ENCODE results near the gene CNOT11.
A peak's percentile ranks its signal among the peaks of the same experiment; 100 is the strongest.

Gene CNOT11

DNA sequence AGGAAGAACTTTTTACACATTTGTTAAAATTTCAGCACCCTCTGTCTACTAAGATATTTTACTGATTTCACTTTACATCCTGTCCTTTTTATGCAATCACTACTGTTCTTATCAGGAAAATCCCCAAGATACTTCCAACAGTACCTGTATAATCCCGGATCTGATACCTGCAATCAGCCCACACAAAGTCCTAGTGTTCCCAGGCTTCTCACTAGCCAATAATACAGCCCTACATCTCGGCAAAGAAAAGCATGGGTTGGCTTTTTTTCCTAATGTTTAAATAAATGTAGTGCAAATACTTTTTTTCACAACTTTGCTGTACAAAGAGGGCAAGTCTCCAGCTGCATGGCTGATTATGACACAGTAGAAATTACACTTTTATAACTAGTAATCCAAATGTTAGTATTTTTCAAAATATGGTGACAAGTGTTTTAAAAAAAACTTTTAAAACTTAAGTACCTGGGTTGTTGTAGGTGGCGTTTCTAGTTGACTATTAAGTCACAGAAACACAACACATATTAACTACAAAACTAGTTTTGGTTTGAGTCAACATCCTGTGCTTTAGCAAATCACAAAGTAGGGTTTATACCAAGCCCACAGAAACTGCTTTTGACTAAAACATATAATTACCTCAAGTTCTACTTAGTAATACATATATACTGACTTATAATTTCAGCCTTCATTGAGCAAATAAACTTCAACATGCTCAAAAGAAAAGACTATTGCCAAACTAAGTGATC lies 19.5 kb downstream of the CNOT11 start:
- no peak for TF ChIP-seq CTCF (IDR thresholded peaks at IDR 0.05; ENCODE audit: low read depth, low read length, missing control alignments)
- no peak overlapping the region for H3K4me3 ChIP-seq (replicated peaks; ENCODE audit: low read depth, low read length)
- DNase-seq (ENCODE audit: extremely low read depth, low read depth): no peak

GRCh38 chr2:101273056-101273455 lies 20.4 kb downstream of the CNOT11 start:
- H3K4me3 ChIP-seq (replicated peaks; ENCODE audit: low read depth, low read length): no peak overlapping the region

DNA sequence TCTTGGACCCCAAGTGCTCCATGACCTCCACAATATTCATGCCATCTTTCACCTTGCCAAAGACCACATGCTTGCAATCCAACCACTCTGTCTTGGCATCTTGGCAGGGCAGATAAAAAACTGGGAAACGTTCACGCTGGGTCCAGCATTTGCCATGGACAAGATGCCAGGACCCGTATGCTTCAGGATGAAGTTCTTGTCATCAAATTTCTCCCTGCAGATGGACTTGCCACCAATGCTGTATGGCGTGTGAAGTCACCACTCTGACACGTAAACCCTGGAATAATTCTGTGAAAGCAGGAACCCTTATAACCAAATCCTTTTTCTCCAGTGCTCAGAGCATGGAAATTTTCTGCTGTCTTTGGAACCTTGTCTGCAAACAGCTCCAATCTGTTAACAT lies 21.5 kb downstream of the CNOT11 start:
- H3K4me3 ChIP-seq (replicated peaks; ENCODE audit: low read depth, low read length): no peak overlapping the region
- no peak for DNase-seq (ENCODE audit: extremely low read depth, low read depth)
- TF ChIP-seq CTCF (IDR thresholded peaks at IDR 0.05; ENCODE audit: low read depth, low read length, missing control alignments): no peak

More at GRCh38 chr2:101273056-101273455, 20.4 kb downstream of the CNOT11 start:
- no peak for DNase-seq (ENCODE audit: extremely low read depth, low read depth)
- TF ChIP-seq CTCF (IDR thresholded peaks at IDR 0.05; ENCODE audit: low read depth, low read length, missing control alignments): peak; percentile 8

DNA sequence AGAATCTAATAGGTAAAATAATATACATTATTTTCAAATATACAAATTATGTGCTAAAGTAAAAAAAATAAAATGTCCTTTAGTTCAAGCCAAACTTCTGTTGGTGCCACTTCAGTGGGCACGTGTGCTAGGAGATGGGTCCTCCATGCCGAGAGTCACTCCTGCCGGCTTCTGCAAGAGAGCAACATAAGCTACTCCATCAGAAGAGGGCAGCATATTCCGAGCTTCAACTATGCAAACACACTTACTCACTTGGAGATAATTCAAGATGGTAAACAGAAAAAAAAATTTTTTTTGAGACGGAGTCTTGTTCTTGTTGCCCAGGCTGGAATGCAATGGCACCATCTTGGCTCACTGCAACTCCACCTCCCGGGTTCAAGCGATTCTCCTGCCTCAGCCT lies 24.4 kb downstream of the CNOT11 start:
- no peak for TF ChIP-seq CTCF (IDR thresholded peaks at IDR 0.05; ENCODE audit: low read depth, low read length, missing control alignments)

DNA sequence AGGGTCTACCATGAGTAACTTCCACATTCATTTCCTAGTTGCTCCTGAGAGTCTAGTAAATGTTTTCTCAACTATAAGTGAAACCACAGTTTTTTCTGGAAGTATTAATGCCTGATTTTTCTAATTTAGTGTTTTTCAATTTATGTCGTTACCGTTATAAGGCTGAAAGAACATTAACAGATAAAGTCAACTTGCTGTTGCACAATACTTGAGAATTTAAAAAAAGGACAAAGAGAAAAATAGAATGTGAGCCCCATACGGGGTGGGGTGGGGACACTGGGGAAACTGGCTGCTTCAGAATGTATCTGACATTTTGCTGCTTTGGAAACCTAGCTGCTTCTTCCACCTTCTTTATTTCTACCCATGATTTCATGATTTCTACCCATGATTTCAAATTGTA lies 26.2 kb downstream of the CNOT11 start:
- DNase-seq (ENCODE audit: extremely low read depth, low read depth): no peak
- H3K4me3 ChIP-seq (replicated peaks; ENCODE audit: low read depth, low read length): no peak overlapping the region
- no peak for TF ChIP-seq CTCF (IDR thresholded peaks at IDR 0.05; ENCODE audit: low read depth, low read length, missing control alignments)

More for the DNA sequence above, 24.4 kb downstream of the CNOT11 start:
- no peak for DNase-seq (ENCODE audit: extremely low read depth, low read depth)
- H3K4me3 ChIP-seq (replicated peaks; ENCODE audit: low read depth, low read length): no peak overlapping the region

DNA sequence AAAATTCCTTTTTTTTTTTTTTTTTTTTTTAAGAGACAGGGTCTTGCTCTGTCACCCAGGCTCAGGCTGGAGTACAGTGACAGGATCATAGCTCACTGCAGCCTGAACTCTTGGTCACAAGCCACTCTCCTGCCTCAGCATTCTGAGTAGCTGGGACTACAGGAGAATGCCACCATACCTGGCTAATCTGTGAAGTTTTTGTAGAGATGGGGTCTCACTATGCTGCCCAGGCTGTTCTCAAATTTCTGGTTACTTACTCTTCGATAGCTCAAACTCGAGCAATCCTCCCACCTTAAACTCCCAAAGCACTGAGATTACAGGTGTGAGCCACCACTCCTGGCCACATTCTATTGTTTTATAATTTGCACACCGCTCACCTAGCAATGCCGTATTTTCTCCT lies 28.8 kb downstream of the CNOT11 start:
- no peak for DNase-seq (ENCODE audit: extremely low read depth, low read depth)

More for the DNA sequence above, 28.8 kb downstream of the CNOT11 start:
- no peak overlapping the region for H3K4me3 ChIP-seq (replicated peaks; ENCODE audit: low read depth, low read length)
- no peak for TF ChIP-seq CTCF (IDR thresholded peaks at IDR 0.05; ENCODE audit: low read depth, low read length, missing control alignments)

All from HFF-Myc (cell line).